HG03442 (cell line): ENCODE data around the gene HAAO.
A peak's percentile ranks its signal among the peaks of the same experiment; 100 is the strongest.

ENCODE experiments used
- ATAC-seq: cut with Tn5 transposase; IDR thresholded peaks from one replicate; pipeline ENCODE4 v1.9.1; 2021; ENCODE audit warnings: mild to moderate bottlenecking, moderate library complexity; ENCODE audit not compliant: unreplicated experiment

The HAAO gene

GRCh38 chr2:42815726-42816125, 23.3 kb upstream of the HAAO start:
- no peak for ATAC-seq

- no peak for ATAC-seq
Measured at GRCh38 chr2:42813763-42814162, 21.4 kb upstream of the HAAO start.

- no peak for ATAC-seq
Measured at GRCh38 chr2:42812899-42813479, 20.6 kb upstream of the HAAO start.

- peak; percentile 14 for ATAC-seq
Measured at GRCh38 chr2:42810971-42811811, 18.8 kb upstream of the HAAO start.

GRCh38 chr2:42810121-42810970, 18.0 kb upstream of the HAAO start:
- ATAC-seq = peak; percentile 73

GRCh38 chr2:42809819-42810120, 17.4 kb upstream of the HAAO start:
- no peak for ATAC-seq

GRCh38 chr2:42809131-42809818, 16.9 kb upstream of the HAAO start:
- no peak for ATAC-seq

- ATAC-seq = no peak
Measured at GRCh38 chr2:42808301-42808700, 15.9 kb upstream of the HAAO start.

GRCh38 chr2:42806786-42807185, 14.4 kb upstream of the HAAO start:
- ATAC-seq = no peak

GRCh38 chr2:42804891-42805290, 12.5 kb upstream of the HAAO start:
- ATAC-seq = no peak

GRCh38 chr2:42804338-42804737, 12.0 kb upstream of the HAAO start:
- no peak for ATAC-seq

- ATAC-seq = no peak
Measured at GRCh38 chr2:42802150-42802549, 9.8 kb upstream of the HAAO start.

GRCh38 chr2:42801381-42801780, 9.0 kb upstream of the HAAO start:
- no peak for ATAC-seq

GRCh38 chr2:42800981-42801380, 8.6 kb upstream of the HAAO start:
- no peak for ATAC-seq

GRCh38 chr2:42800461-42800962, 8.1 kb upstream of the HAAO start:
- ATAC-seq = no peak

GRCh38 chr2:42799881-42800280, 7.5 kb upstream of the HAAO start:
- no peak for ATAC-seq

GRCh38 chr2:42797281-42797680, 4.9 kb upstream of the HAAO start:
- no peak for ATAC-seq

GRCh38 chr2:42796427-42797248, 4.3 kb upstream of the HAAO start:
- ATAC-seq = peak; percentile 31

GRCh38 chr2:42795841-42796301, 3.5 kb upstream of the HAAO start:
- ATAC-seq = peak; percentile 48

GRCh38 chr2:42795275-42795674, 2.9 kb upstream of the HAAO start:
- no peak for ATAC-seq
